Neural cell (in vitro differentiated cells): ENCODE data around the gene AKR1E2. TPM values are rescaled to one million over a fixed set of nuclear protein-coding genes. Genes with fewer than 3 reads are reported as not detected.

Source experiments
- H2AFZ ChIP-seq: fragments of 200-600, 300-800 bp; sonication (generic), shearing (Covaris generic); 2 replicates; pipeline ENCODE4 v1.6.0; 2014; ENCODE audit warnings: low read depth, mild to moderate bottlenecking, antibody characterized with exemption, low read length, moderate library complexity
- H3F3A ChIP-seq: fragments of 200-600 bp; shearing (Covaris generic); 2 replicates; pipeline ENCODE4 v1.6.1; 2016; ENCODE audit warnings: mild to moderate bottlenecking, moderate library complexity, mixed read lengths, antibody characterized with exemption, low read length; ENCODE audit not compliant: insufficient read depth, poor library complexity, severe bottlenecking
- H3K27ac ChIP-seq: fragments of 200-600, 300-800 bp; sonication (generic), shearing (Covaris generic); 2 replicates; pipeline ENCODE4 v1.5.1; 2014; ENCODE audit warnings: mild to moderate bottlenecking, low read length, moderate library complexity
- H3K27me3 ChIP-seq: fragments of 300-800, 200-600 bp; sonication (generic), shearing (Covaris generic); 2 replicates; pipeline ENCODE4 v1.6.0; 2014; ENCODE audit warnings: mild to moderate bottlenecking, low read depth, low read length, moderate library complexity; ENCODE audit not compliant: insufficient read depth
- H3K36me3 ChIP-seq: fragments of 300-800, 200-600 bp; sonication (generic), shearing (Covaris generic); 2 replicates; pipeline ENCODE4 v1.5.1; 2014; ENCODE audit warnings: mild to moderate bottlenecking, antibody characterized with exemption, low read length, moderate library complexity; ENCODE audit not compliant: insufficient read depth
- H3K4me2 ChIP-seq: fragments of 300-800, 200-600 bp; sonication (generic), shearing (Covaris generic); 2 replicates; pipeline ENCODE4 v1.6.0; 2014; ENCODE audit warnings: mild to moderate bottlenecking, low read length
- H3K4me3 ChIP-seq: fragments of 300-800, 200-600 bp; sonication (generic), shearing (Covaris generic); 2 replicates; pipeline ENCODE4 v1.5.1; 2014; ENCODE audit warnings: mild to moderate bottlenecking, low read length, moderate library complexity
- H3K79me2 ChIP-seq: fragments of 200-600 bp; shearing (Covaris generic); replicated peaks from 2 replicates; pipeline ENCODE4 v1.6.0; 2014; ENCODE audit warnings: mild to moderate bottlenecking, low read length, moderate library complexity; ENCODE audit not compliant: insufficient read depth
- H3K9ac ChIP-seq: fragments of 300-800, 200-600 bp; sonication (generic), shearing (Covaris generic); 2 replicates; pipeline ENCODE4 v1.6.1; 2016; ENCODE audit warnings: mild to moderate bottlenecking, low read length, mixed read lengths
- H3K9me2 ChIP-seq: fragments of 200-600 bp; shearing (Covaris generic); 2 replicates; pipeline ENCODE4 v1.6.1; 2016; ENCODE audit warnings: mild to moderate bottlenecking, low read length, mixed read lengths; ENCODE audit not compliant: insufficient read depth
- H3K9me3 ChIP-seq: fragments of 200-600, 300-800 bp; sonication (generic), shearing (Covaris generic); 2 replicates; pipeline ENCODE4 v1.6.1; 2016; ENCODE audit warnings: mild to moderate bottlenecking, mixed run types, low read length, moderate library complexity, mixed read lengths
- H4K20me1 ChIP-seq: fragments of 200-600 bp; shearing (Covaris generic); 2 replicates; pipeline ENCODE4 v1.6.1; 2016; ENCODE audit warnings: mild to moderate bottlenecking, mixed run types; ENCODE audit not compliant: insufficient read depth
- EP300 ChIP-seq: fragments of 450-650 bp; conservative IDR thresholded peaks from 2 replicates; pipeline ENCODE4 v1.6.1; 2014; ENCODE audit warnings: antibody characterized with exemption, mild to moderate bottlenecking, moderate library complexity; ENCODE audit not compliant: poor library complexity, severe bottlenecking
- EZH2 ChIP-seq: fragments of 200-600, 300-800 bp; shearing (Covaris generic), sonication (generic); IDR thresholded peaks from 2 replicates; pipeline ENCODE4 v1.6.1; 2014; ENCODE audit warnings: antibody characterized with exemption, low read length, borderline replicate concordance, mild to moderate bottlenecking; ENCODE audit not compliant: insufficient read depth, poor library complexity, severe bottlenecking
- MXI1 ChIP-seq: fragments of 450-650 bp; conservative IDR thresholded peaks from 2 replicates; pipeline ENCODE4 v1.6.1; 2014; ENCODE audit warnings: antibody characterized with exemption, mild to moderate bottlenecking; ENCODE audit not compliant: poor library complexity, severe bottlenecking
- POLR2AphosphoS5 ChIP-seq: IDR thresholded peaks from 2 replicates; pipeline ENCODE4 v1.6.1; 2012
- RAD21 ChIP-seq: fragments of 450-650 bp; conservative IDR thresholded peaks from 2 replicates; pipeline ENCODE4 v1.6.1; 2014; ENCODE audit warnings: antibody characterized with exemption, mild to moderate bottlenecking, moderate library complexity
- SMC3 ChIP-seq: fragments of 450-650 bp; conservative IDR thresholded peaks from 2 replicates; pipeline ENCODE4 v1.6.1; 2014; ENCODE audit warnings: antibody characterized with exemption, mild to moderate bottlenecking, moderate library complexity; ENCODE audit not compliant: poor library complexity
- TAF1 ChIP-seq: IDR thresholded peaks from 2 replicates; pipeline ENCODE4 v1.6.1; 2012; ENCODE audit warnings: low read depth
- polyA plus RNA-seq: library from polyadenylated mRNA; depleted of rRNA; stranded (reverse); fragments of >200 nt; gene quantifications from 2 replicates; pipeline ENCODE4 v1.2.3, GENCODE V29; 2014
- TF ChIP-seq, protein P1 (sequence below): fragments of 450-650 bp; IDR thresholded peaks from 2 replicates; pipeline ENCODE4 v1.5.1; 2014; ENCODE audit warnings: antibody characterized with exemption, mild to moderate bottlenecking, moderate library complexity; ENCODE audit not compliant: poor library complexity, severe bottlenecking
- TF ChIP-seq, protein P2 (sequence below): IDR thresholded peaks from 2 replicates; pipeline ENCODE4 v1.6.1; 2012; ENCODE audit warnings: borderline replicate concordance

The AKR1E2 gene
- polyA plus RNA-seq, 1 donor from 2014 or later: not detected

GRCh38 chr10:4826792-4827324 is 851 bp downstream of the AKR1E2 start:
- H3K9ac ChIP-seq: no peak overlapping the region

DNA sequence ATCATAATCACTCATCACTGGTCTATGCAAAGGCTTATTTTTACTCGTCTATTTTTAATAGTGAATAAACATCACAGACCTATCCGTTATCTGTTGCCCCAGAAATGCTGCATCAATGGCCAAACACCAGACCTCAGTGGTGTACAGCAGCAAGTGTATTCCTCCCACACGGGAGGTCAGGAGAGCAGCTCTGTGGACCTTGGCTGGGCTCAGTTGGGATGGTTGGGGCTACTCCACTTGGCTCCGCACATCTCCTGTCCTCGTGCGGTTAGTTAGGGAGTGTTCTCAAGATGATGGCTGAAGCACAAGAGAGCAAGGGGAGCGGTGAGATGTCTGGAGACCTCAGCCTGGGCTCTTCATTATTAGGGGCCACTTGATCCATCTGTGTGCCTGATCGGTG is 2.0 kb downstream of the AKR1E2 start:
- no peak overlapping the region for H3K27ac ChIP-seq
- H3K9me2 ChIP-seq: no peaks in the 10 kb centered on the region
- H3K4me2 ChIP-seq: no peak overlapping the region
- H3K9me3 ChIP-seq: no peaks in the 10 kb centered on the region
- H3K36me3 ChIP-seq: no peaks in the 10 kb centered on the region
- H3F3A ChIP-seq: no peaks in the 10 kb centered on the region
- H2AFZ ChIP-seq: no peak overlapping the region
- TF ChIP-seq, protein P1, sequence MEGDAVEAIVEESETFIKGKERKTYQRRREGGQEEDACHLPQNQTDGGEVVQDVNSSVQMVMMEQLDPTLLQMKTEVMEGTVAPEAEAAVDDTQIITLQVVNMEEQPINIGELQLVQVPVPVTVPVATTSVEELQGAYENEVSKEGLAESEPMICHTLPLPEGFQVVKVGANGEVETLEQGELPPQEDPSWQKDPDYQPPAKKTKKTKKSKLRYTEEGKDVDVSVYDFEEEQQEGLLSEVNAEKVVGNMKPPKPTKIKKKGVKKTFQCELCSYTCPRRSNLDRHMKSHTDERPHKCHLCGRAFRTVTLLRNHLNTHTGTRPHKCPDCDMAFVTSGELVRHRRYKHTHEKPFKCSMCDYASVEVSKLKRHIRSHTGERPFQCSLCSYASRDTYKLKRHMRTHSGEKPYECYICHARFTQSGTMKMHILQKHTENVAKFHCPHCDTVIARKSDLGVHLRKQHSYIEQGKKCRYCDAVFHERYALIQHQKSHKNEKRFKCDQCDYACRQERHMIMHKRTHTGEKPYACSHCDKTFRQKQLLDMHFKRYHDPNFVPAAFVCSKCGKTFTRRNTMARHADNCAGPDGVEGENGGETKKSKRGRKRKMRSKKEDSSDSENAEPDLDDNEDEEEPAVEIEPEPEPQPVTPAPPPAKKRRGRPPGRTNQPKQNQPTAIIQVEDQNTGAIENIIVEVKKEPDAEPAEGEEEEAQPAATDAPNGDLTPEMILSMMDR: no peak
- TF ChIP-seq RAD21 (no peak), TAF1 (no peak), EP300 (no peak), SMC3 (no peak), MXI1 (no peak), EZH2 (no peak)
- TF ChIP-seq, protein P2, sequence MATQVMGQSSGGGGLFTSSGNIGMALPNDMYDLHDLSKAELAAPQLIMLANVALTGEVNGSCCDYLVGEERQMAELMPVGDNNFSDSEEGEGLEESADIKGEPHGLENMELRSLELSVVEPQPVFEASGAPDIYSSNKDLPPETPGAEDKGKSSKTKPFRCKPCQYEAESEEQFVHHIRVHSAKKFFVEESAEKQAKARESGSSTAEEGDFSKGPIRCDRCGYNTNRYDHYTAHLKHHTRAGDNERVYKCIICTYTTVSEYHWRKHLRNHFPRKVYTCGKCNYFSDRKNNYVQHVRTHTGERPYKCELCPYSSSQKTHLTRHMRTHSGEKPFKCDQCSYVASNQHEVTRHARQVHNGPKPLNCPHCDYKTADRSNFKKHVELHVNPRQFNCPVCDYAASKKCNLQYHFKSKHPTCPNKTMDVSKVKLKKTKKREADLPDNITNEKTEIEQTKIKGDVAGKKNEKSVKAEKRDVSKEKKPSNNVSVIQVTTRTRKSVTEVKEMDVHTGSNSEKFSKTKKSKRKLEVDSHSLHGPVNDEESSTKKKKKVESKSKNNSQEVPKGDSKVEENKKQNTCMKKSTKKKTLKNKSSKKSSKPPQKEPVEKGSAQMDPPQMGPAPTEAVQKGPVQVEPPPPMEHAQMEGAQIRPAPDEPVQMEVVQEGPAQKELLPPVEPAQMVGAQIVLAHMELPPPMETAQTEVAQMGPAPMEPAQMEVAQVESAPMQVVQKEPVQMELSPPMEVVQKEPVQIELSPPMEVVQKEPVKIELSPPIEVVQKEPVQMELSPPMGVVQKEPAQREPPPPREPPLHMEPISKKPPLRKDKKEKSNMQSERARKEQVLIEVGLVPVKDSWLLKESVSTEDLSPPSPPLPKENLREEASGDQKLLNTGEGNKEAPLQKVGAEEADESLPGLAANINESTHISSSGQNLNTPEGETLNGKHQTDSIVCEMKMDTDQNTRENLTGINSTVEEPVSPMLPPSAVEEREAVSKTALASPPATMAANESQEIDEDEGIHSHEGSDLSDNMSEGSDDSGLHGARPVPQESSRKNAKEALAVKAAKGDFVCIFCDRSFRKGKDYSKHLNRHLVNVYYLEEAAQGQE: no peak
- H3K27me3 ChIP-seq: peaks cover 16% of the 10 kb centered on the region
- H3K9ac ChIP-seq: no peak overlapping the region
- no peaks in the 10 kb centered on the region for H3K79me2 ChIP-seq
- H3K4me3 ChIP-seq: no peak overlapping the region
- no peaks in the 10 kb centered on the region for H4K20me1 ChIP-seq

More at GRCh38 chr10:4826792-4827324, 851 bp downstream of the AKR1E2 start:
- no peaks in the 10 kb centered on the region for H4K20me1 ChIP-seq
- H3K9me3 ChIP-seq: no peaks in the 10 kb centered on the region
- H2AFZ ChIP-seq: no peak overlapping the region
- no peaks in the 10 kb centered on the region for H3F3A ChIP-seq
- H3K27me3 ChIP-seq: peaks cover 16% of the 10 kb centered on the region
- H3K79me2 ChIP-seq: no peaks in the 10 kb centered on the region
- no peak overlapping the region for H3K27ac ChIP-seq
- H3K9me2 ChIP-seq: no peaks in the 10 kb centered on the region
- no peak overlapping the region for H3K4me2 ChIP-seq
- TF ChIP-seq EZH2 (no peak), EP300 (no peak), RAD21 (no peak), POLR2AphosphoS5 (no peak), SMC3 (no peak), TAF1 (no peak), MXI1 (no peak)
- TF ChIP-seq, protein P1: no peak
- TF ChIP-seq, protein P2: no peak
- no peaks in the 10 kb centered on the region for H3K36me3 ChIP-seq
- peak overlapping the region; percentile 60 for H3K4me3 ChIP-seq
